ENCODE results near the gene GLYR1. TPM values are rescaled to one million over a fixed set of nuclear protein-coding genes. Genes with fewer than 3 reads are reported as not detected.

Gene GLYR1
- total RNA-seq, 1 experiment from 2014 or later: 67.3 TPM

GRCh38 chr16:4775005-4775404 is 72.1 kb downstream of the GLYR1 start:
- H3K27ac Mint-ChIP-seq (ENCODE audit: low read depth, unreplicated experiment): no peak overlapping the region
- no peaks in the 10 kb centered on the region for H3K27me3 Mint-ChIP-seq (ENCODE audit: insufficient read depth, unreplicated experiment)
- TF ChIP-seq CTCF (IDR thresholded peaks at IDR 0.05; ENCODE audit: unreplicated experiment): no peak
- peaks cover under 1% of the 10 kb centered on the region for H3K36me3 Mint-ChIP-seq (ENCODE audit: insufficient read depth, unreplicated experiment)
- intact Hi-C loops (cut with micrococcal nuclease): no loop called here
- no peak for DNase-seq (ENCODE audit: unreplicated experiment)
- no peaks in the 10 kb centered on the region for H3K4me1 Mint-ChIP-seq (ENCODE audit: insufficient read depth, unreplicated experiment)
- ChIA-PET POLR2A (no interaction called here), CTCF (no interaction called here)
- H3K4me3 Mint-ChIP-seq (ENCODE audit: unreplicated experiment): no peak overlapping the region
- no peaks in the 10 kb centered on the region for H3K9me3 Mint-ChIP-seq (ENCODE audit: unreplicated experiment)
- BruUV-seq (replicated peaks): no TSS peak

GRCh38 chr16:4772351-4772750 is 74.7 kb downstream of the GLYR1 start:
- Mint-ChIP-seq H3K4me1 (ENCODE audit: insufficient read depth, unreplicated experiment) (peaks cover 5% of the 10 kb centered on the region), H3K27ac (ENCODE audit: low read depth, unreplicated experiment) (no peak overlapping the region), H3K4me3 (ENCODE audit: unreplicated experiment) (no peak overlapping the region), H3K9me3 (ENCODE audit: unreplicated experiment) (no peaks in the 10 kb centered on the region), H3K36me3 (ENCODE audit: insufficient read depth, unreplicated experiment) (peaks cover 4% of the 10 kb centered on the region), H3K27me3 (ENCODE audit: insufficient read depth, unreplicated experiment) (no peaks in the 10 kb centered on the region)
- CTCF ChIA-PET: interaction anchor here (0.6 to 0.7 kb wide), 2 partner anchors 18 to 294 kb away, joined by 3 to 6 read pairs; no protein-coding TSS in a partner anchor
- BruUV-seq (replicated peaks): no TSS peak
- TF ChIP-seq CTCF (IDR thresholded peaks at IDR 0.05; ENCODE audit: unreplicated experiment): no peak
- intact Hi-C loops (cut with micrococcal nuclease): no loop called here
- POLR2A ChIA-PET: no interaction called here
- DNase-seq (ENCODE audit: unreplicated experiment): no peak

- CTCF ChIA-PET: interaction anchor here (0.7 kb wide), 1 partner anchor 293 kb away, joined by 6 read pairs; no protein-coding TSS in a partner anchor
- intact Hi-C loops (cut with micrococcal nuclease): no loop called here
- no peak for TF ChIP-seq CTCF (IDR thresholded peaks at IDR 0.05; ENCODE audit: unreplicated experiment)
- Mint-ChIP-seq H3K4me3 (ENCODE audit: unreplicated experiment) (no peak overlapping the region), H3K27ac (ENCODE audit: low read depth, unreplicated experiment) (no peak overlapping the region), H3K36me3 (ENCODE audit: insufficient read depth, unreplicated experiment) (peaks cover 4% of the 10 kb centered on the region), H3K27me3 (ENCODE audit: insufficient read depth, unreplicated experiment) (no peaks in the 10 kb centered on the region), H3K4me1 (ENCODE audit: insufficient read depth, unreplicated experiment) (peaks cover 5% of the 10 kb centered on the region), H3K9me3 (ENCODE audit: unreplicated experiment) (no peaks in the 10 kb centered on the region)
- no peak for DNase-seq (ENCODE audit: unreplicated experiment)
- no TSS peak for BruUV-seq (replicated peaks)
- POLR2A ChIA-PET: no interaction called here
Measured at GRCh38 chr16:4771646-4772045, 75.4 kb downstream of the GLYR1 start.

DNA sequence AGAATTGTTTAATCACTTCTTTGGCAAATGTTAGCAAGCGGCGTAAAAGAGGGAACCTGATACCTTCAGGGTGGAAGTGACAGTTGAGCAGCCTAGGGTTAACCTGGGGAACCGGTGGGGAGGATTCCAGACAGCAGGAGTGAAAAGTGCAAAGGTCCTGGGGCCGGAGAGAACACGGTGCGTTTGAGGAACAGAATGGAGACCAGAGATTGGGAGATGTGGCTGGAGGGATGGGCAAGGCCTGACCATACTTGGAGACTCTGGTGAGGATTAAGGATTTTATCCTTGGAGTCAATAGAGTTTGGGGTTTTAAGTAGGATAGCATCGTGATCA is 77.8 kb downstream of the GLYR1 start:
- Mint-ChIP-seq H3K4me3 (ENCODE audit: unreplicated experiment) (peak overlapping the region; percentile 90), H3K9me3 (ENCODE audit: unreplicated experiment) (no peaks in the 10 kb centered on the region), H3K36me3 (ENCODE audit: insufficient read depth, unreplicated experiment) (peaks cover 10% of the 10 kb centered on the region), H3K27me3 (ENCODE audit: insufficient read depth, unreplicated experiment) (no peaks in the 10 kb centered on the region), H3K4me1 (ENCODE audit: insufficient read depth, unreplicated experiment) (peaks cover 5% of the 10 kb centered on the region), H3K27ac (ENCODE audit: low read depth, unreplicated experiment) (no peak overlapping the region)
- POLR2A ChIA-PET: interaction anchor here (1.0 to 4.8 kb wide), 13 partner anchors 24 to 265 kb away, joined by 3 to 64 read pairs (median 7); partner anchors contain the start of genes ANKS3, DNAAF8, GLYR1 and NAGPA
- intact Hi-C loops (cut with micrococcal nuclease): loop anchor here (2.0 kb wide), 1 partner anchor 78 kb away; the partner anchor contains the start of genes GLYR1 and UBN1
- no peak for TF ChIP-seq CTCF (IDR thresholded peaks at IDR 0.05; ENCODE audit: unreplicated experiment)
- CTCF ChIA-PET: interaction anchor here (0.6 to 1.2 kb wide), 2 partner anchors 35 to 43 kb away, joined by 3 to 4 read pairs; partner anchors contain the start of genes ANKS3 and DNAAF8
- BruUV-seq (replicated peaks): no TSS peak
- DNase-seq (ENCODE audit: unreplicated experiment): no peak

All from MCF 10A (cell line).